ENCODE measurements around the gene CAGE1.
"Not testable (repeated sequence)": the region's sequence is repeated elsewhere in the genome, so short reads cannot be mapped to it uniquely, and the experiment has no call there.

The CAGE1 gene

DNA sequence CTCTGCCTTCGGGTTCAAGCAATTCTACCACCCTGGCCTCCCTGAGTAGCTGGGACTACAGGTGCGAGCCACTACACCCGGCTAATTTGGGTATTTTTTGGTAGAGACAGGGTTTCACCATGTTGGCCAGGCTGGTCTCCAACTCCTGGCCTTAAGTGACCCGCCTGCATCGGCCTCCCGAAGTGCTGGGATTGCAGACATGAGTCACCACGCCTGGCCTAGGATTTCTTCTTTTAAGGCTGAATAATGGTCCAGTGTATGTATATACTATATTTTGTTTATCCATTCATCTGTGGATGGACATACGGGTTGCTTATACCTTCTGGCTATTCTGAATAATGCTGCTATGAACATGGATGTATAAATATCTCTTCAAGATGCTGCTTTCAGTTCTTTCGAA is 17.2 kb upstream of the CAGE1 start:
- DNase-seq, result no peak

DNA sequence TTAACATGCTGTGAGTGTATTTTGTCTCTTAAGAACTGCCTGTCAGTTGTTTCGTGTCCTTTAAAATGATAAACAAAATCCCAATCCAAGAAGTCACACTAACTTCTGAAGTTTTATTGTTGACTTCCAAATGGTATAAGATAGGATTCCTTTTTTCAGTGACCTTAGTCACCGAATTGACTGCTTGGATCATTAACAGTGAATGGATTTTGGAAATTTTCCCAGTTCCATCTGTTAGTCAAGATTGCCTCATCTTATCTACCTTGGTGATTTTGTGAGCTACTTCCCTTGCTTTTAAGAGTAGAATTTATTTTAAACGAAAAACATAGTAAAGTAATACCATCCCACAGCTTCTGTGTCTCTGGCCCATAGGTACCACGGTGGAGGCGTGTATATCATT is 15.0 kb upstream of the CAGE1 start:
- DNase-seq, result no peak

GRCh38 chr6:7402716-7403115 is 13.2 kb upstream of the CAGE1 start:
- DNase-seq, result no peak

GRCh38 chr6:7401075-7401474 is 11.5 kb upstream of the CAGE1 start:
- DNase-seq, result no peak

- no peak for DNase-seq
Measured at GRCh38 chr6:7392402-7392801, 2.9 kb upstream of the CAGE1 start.

- DNase-seq, result no peak
Measured at GRCh38 chr6:7391151-7391550, 1.6 kb upstream of the CAGE1 start.

DNA sequence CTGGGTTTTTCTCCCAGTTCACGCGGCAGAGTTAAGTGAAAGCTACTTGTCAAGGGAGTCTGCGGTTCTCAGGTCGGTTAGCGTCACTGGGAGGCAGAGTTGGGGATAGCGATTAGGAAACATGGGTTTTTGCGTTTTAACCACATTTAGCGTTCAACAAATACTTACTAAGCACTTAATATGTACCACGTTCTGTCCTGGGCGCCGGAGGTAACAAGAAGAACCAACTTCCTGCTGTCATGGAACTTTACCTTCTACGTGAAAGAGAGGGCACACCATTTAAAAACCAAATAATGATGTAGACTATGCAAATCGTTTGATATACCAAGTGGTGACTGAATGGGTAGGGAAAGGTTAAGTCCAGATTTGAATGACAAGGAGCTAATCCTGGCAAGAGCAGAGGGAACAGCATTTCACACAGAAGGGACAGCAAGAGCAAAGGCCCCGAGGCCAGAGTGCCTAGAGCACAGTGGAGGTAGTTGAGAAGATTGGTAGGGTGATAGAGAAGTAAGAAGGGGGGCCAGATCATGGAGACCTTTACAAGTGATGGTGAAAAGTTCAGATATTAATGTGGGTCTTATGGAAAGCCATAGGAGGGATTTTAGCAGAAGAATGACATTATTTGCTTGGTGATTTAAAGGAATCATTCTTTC is 810 bp upstream of the CAGE1 start:
- DNase-seq, result no peak

DNA sequence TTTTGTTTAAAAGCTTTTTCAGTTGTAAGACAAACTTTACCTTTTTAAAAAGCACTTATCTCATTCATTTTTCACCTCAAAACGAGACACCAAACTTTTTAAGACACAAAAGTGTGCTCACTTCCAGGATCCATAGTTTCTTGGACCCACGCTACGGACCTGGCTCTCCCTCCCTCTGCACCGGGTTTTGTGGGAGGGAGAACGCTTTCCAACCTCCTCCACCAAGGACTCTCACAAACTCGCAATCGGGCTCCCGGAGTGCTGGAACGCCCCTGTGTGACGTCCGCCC is 436 bp downstream of the CAGE1 start:
- DNase-seq, result no peak

DNA sequence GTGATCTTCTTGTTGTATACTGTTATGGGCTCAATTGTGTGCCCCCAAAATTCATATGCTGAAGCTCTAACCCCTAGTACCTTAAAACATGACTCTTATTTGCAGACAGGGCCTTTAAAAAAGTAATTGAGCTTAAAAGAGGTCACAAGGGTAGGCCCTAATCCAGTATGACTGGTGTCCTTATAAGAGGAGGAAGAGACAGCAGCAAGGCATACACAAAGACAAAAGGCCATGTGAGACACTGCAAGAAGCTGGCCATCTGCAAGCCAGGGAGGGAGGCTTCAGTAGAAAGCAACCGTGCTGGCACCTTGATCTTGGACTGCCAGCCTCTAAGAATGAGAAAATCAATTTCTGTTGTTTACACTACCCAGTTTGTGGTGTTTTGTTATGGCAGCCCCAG is 8.4 kb downstream of the CAGE1 start:
- no peak for DNase-seq

- no peak for DNase-seq
Measured at GRCh38 chr6:7378740-7379139, 10.8 kb downstream of the CAGE1 start.

GRCh38 chr6:7377961-7378360 is 11.6 kb downstream of the CAGE1 start:
- DNase-seq, result no peak

- no peak for DNase-seq
Measured at GRCh38 chr6:7373739-7374138, 15.8 kb downstream of the CAGE1 start.

GRCh38 chr6:7367408-7367807 is 22.1 kb downstream of the CAGE1 start:
- no peak for DNase-seq

GRCh38 chr6:7351916-7352315 is 37.6 kb downstream of the CAGE1 start:
- DNase-seq, result not testable (repeated sequence)

DNA sequence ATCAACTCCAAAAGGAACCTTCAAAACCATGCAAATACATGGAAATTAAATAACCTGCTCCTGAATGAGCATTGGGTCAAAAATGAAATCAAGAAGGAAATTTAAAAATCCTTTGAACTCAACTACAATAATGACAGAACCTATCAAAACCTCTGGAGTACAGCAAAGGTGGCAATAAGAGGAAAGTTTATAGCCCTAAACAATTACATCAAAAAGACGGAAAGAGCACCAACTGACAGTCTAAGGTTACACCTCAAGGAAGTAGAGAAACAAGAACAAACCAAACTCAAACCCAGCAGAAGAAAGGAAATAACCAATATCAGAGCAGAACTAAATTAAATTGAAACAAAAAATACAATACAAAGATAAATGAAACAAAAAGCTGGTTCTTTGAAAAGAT is 39.0 kb downstream of the CAGE1 start:
- not testable (repeated sequence) for DNase-seq

- DNase-seq, result not testable (repeated sequence)
Measured at GRCh38 chr6:7347551-7347997, 42.0 kb downstream of the CAGE1 start.

- not testable (repeated sequence) for DNase-seq
Measured at GRCh38 chr6:7344773-7345450, 44.6 kb downstream of the CAGE1 start.

- DNase-seq, result no peak
Measured at GRCh38 chr6:7343546-7344475, 45.7 kb downstream of the CAGE1 start.

- DNase-seq, result no peak
Measured at GRCh38 chr6:7341989-7342742, 47.4 kb downstream of the CAGE1 start.

- DNase-seq, result no peak
Measured at GRCh38 chr6:7341271-7341670, 48.3 kb downstream of the CAGE1 start.

- not testable (repeated sequence) for DNase-seq
Measured at GRCh38 chr6:7339007-7339732, 50.4 kb downstream of the CAGE1 start.

- DNase-seq, result no peak
Measured at GRCh38 chr6:7338031-7338430, 51.5 kb downstream of the CAGE1 start.

Measured in activated gamma-delta T cell (primary cell).